OCI-LY7 (cell line): Measurements from ENCODE around the gene SLX4IP. TPM values are rescaled to one million over a fixed set of nuclear protein-coding genes. Genes with fewer than 3 reads are reported as not detected.
A peak's percentile ranks its signal among the peaks of the same experiment; 100 is the strongest.

Experiments
- BruUV-seq: library from RNA; stranded (reverse); fragments of 400-500 nt; replicated peaks from 2 replicates; lab custom pipeline; 2021; lab: Mats Ljungman, UMichigan
- CTCF ChIA-PET: fragments of 300-600 bp; sonication (Branson Sonifier 250); formaldehyde crosslinking; loops from one replicate; lab custom pipeline; 2022; ENCODE audit warnings: antibody characterized with exemption; ENCODE audit not compliant: unreplicated experiment; lab: Charles Lee
- POLR2A ChIA-PET: fragments of 300-600 bp; sonication (Branson Sonifier 250); formaldehyde crosslinking; loops from one replicate; lab custom pipeline; 2022; ENCODE audit warnings: antibody characterized with exemption; lab: Charles Lee
- DNase-seq: peaks from one replicate; pipeline ENCODE4 v3.0.0-alpha.2; 2015; ENCODE audit warnings: low spot score
- H2AFZ ChIP-seq: fragments of 200-600 bp; sonication (generic), shearing (Covaris generic); 2 replicates; pipeline ENCODE4 v1.6.1; 2014; ENCODE audit warnings: mild to moderate bottlenecking, antibody characterized with exemption, low read length, moderate library complexity
- H3K27ac ChIP-seq: fragments of 200-600 bp; sonication (generic); 2 replicates; pipeline ENCODE4 v1.5.1; 2014; ENCODE audit warnings: mixed run types, low read depth, mild to moderate bottlenecking, moderate library complexity, low read length, inconsistent platforms; ENCODE audit not compliant: poor library complexity, severe bottlenecking
- H3K36me3 ChIP-seq: fragments of 200-600 bp; sonication (generic); 2 replicates; pipeline ENCODE4 v1.6.1; 2014; ENCODE audit warnings: mild to moderate bottlenecking, antibody characterized with exemption, low read length, moderate library complexity, mixed read lengths; ENCODE audit not compliant: insufficient read depth
- H3K4me1 ChIP-seq: fragments of 200-600 bp; sonication (generic); 2 replicates; pipeline ENCODE4 v1.5.1; 2014; ENCODE audit warnings: mild to moderate bottlenecking, low read length; ENCODE audit not compliant: insufficient read depth, poor library complexity, severe bottlenecking
- H3K4me2 ChIP-seq: fragments of 200-600 bp; sonication (generic); 2 replicates; pipeline ENCODE4 v1.6.1; 2014; ENCODE audit warnings: mild to moderate bottlenecking, low read length
- H3K4me3 ChIP-seq: fragments of 200-600 bp; sonication (generic); 2 replicates; pipeline ENCODE4 v1.5.1; 2014; ENCODE audit warnings: mild to moderate bottlenecking, low read depth, low read length; ENCODE audit not compliant: poor library complexity, severe bottlenecking
- H3K79me2 ChIP-seq: fragments of 200-600 bp; sonication (generic); 2 replicates; pipeline ENCODE4 v1.6.1; 2016; ENCODE audit warnings: low read depth, mild to moderate bottlenecking, low read length, moderate library complexity, mixed read lengths; ENCODE audit not compliant: insufficient read depth
- H3K9me2 ChIP-seq: fragments of 200-600 bp; sonication (generic); 2 replicates; pipeline ENCODE4 v1.6.1; 2016; ENCODE audit warnings: mild to moderate bottlenecking, low read length, mixed read lengths; ENCODE audit not compliant: insufficient read depth
- H3K9me3 ChIP-seq: fragments of 200-600 bp; sonication (generic); 2 replicates; pipeline ENCODE4 v1.6.1; 2014; ENCODE audit warnings: mild to moderate bottlenecking, mixed run types, low read length, mixed read lengths
- H4K20me1 ChIP-seq: fragments of 200-600 bp; sonication (generic); 2 replicates; pipeline ENCODE4 v1.6.1; 2014; ENCODE audit warnings: mild to moderate bottlenecking, antibody characterized with exemption, low read length, moderate library complexity, mixed read lengths; ENCODE audit not compliant: insufficient read depth
- EZH2phosphoT487 ChIP-seq: fragments of 200-600 bp; sonication (generic); IDR thresholded peaks from 2 replicates; pipeline ENCODE4 v1.6.1; 2018; ENCODE audit warnings: low read depth, borderline replicate concordance, mild to moderate bottlenecking, mixed run types, antibody characterized with exemption, low read length, moderate library complexity, mixed read lengths
- intact Hi-C: fragments of 100-400 bp; cut with micrococcal nuclease; formaldehyde crosslinking; loops from one replicate; pipeline ENCODE4 v1.10.0; 2022; ENCODE audit not compliant: unreplicated experiment
- total RNA-seq, 2 experiments: library from RNA; depleted of rRNA in 1 of 2; stranded (reverse); fragments of >200 nt in 1 of 2; shearing (Covaris generic) in 1 of 2; gene quantifications; 2 replicates each; pipeline ENCODE4 v1.2.3, GENCODE V29; 2014 to 2022
- TF ChIP-seq, protein P1 (sequence below): fragments of 200-600 bp; sonication (generic); conservative IDR thresholded peaks from 2 replicates; pipeline ENCODE4 v1.5.1; 2014; ENCODE audit warnings: mild to moderate bottlenecking, antibody characterized with exemption, low read length, moderate library complexity, mixed read lengths

SLX4IP gene
- total RNA-seq, 2 experiments from 2014 or later: 4.1 to 9.2 TPM

DNA sequence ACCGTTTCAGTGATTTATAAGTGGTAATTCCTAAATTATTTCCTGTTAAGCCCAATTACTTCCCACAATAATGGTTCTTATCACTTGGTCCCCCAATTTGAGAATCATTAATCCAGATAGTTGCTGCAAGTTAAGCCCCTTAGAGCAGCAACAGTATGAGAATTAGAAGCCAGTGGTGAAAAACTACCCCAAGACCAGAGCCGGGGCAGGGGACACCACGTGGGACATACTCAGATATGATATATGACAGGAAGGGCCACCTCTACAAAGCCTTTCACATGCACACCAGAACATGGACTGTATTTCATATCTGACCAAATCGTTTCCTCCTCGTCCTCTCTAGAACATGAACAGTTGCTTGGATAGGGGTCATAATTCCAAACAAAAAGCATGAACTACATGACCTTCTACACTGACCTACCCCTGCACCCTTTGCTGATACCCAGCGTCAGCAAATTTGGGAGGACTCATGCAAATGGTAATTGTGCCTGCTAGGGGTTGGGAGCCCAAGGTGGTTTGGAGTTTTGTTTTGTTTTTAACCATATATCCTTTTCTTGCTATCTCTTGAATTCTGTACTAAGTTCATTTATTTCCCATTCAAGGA lies 234.8 kb downstream of the SLX4IP start:
- Histone ChIP-seq H3K9me2 (no peaks in the 10 kb centered on the region), H3K4me2 (peak overlapping the region; percentile 83), H3K79me2 (no peaks in the 10 kb centered on the region), H2AFZ (no peak overlapping the region; the same call in 1 of the 2 replicates), H4K20me1 (0 out of 2 replicates have a peak, but pooled peaks cover under 1% of the 10 kb centered on the region), H3K4me1 (peaks cover 36% of the 10 kb centered on the region), H3K9me3 (no peaks in the 10 kb centered on the region), H3K36me3 (no peaks in the 10 kb centered on the region), H3K4me3 (peak overlapping the region; percentile 31), H3K27ac (no peak overlapping the region)
- CTCF ChIA-PET: no interaction called here
- BruUV-seq: no TSS peak
- TF ChIP-seq EZH2phosphoT487: no peak
- TF ChIP-seq, protein P1, sequence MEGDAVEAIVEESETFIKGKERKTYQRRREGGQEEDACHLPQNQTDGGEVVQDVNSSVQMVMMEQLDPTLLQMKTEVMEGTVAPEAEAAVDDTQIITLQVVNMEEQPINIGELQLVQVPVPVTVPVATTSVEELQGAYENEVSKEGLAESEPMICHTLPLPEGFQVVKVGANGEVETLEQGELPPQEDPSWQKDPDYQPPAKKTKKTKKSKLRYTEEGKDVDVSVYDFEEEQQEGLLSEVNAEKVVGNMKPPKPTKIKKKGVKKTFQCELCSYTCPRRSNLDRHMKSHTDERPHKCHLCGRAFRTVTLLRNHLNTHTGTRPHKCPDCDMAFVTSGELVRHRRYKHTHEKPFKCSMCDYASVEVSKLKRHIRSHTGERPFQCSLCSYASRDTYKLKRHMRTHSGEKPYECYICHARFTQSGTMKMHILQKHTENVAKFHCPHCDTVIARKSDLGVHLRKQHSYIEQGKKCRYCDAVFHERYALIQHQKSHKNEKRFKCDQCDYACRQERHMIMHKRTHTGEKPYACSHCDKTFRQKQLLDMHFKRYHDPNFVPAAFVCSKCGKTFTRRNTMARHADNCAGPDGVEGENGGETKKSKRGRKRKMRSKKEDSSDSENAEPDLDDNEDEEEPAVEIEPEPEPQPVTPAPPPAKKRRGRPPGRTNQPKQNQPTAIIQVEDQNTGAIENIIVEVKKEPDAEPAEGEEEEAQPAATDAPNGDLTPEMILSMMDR: no peak
- POLR2A ChIA-PET: interaction anchor here (0.7 to 1.1 kb wide), 2 partner anchors 64 to 193 kb away, joined by 3 to 5 read pairs; no protein-coding TSS in a partner anchor
- DNase-seq: no peak
- intact Hi-C loops: loop anchor here (5.0 to 10.0 kb wide), 4 partner anchors 118 to 1055 kb away; partner anchors contain the start of gene ANKEF1

DNA sequence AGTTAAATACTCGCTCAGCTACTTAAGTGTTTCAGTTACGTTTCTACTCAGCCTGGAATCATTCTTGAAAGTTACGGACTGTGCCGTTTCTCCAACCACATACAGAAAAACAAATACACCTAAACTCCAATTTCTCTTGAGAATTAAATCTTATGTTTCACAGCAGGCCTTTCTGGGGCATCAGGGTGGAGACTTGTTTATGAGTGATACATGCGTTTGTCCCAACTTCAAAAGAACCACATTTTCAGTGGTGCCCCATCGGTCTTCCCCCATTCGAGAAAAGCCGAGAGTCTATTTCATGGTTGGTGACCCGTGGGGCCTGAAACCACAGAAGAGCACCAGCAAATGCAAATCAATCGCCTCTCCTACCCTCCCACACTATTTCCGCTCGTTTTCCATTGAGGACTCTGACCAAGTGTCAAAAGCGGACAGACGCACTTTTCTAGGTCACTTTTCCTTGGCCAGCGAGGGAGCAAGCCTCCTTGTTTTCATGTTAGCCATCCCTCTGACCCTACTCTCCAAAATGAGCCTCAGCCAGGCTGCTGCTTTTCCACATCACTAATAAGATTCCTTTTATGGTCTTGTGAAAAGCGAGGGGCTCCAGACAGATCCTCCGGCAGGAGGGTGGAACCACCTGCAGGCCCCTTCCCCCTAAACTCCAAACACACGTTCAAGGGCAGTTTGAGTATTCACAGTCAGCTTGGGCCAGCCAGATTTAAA lies 235.6 kb downstream of the SLX4IP start:
- no peak overlapping the region for H3K27ac ChIP-seq
- peak overlapping the region; percentile 28; the same call in 1 of the 2 replicates for H2AFZ ChIP-seq
- intact Hi-C loops: loop anchor here (5.0 to 10.0 kb wide), 4 partner anchors 118 to 1056 kb away; partner anchors contain the start of gene ANKEF1
- TF ChIP-seq, protein P1: no peak
- no peak for TF ChIP-seq EZH2phosphoT487
- H3K4me2 ChIP-seq: peak overlapping the region; percentile 83
- peak overlapping the region; percentile 31 for H3K4me3 ChIP-seq
- ChIA-PET POLR2A (interaction anchor here (1.1 kb wide), 1 partner anchor 65 kb away, joined by 3 read pairs; no protein-coding TSS in a partner anchor), CTCF (no interaction called here)
- peaks cover 40% of the 10 kb centered on the region for H3K4me1 ChIP-seq
- no peaks in the 10 kb centered on the region for H3K36me3 ChIP-seq
- no TSS peak for BruUV-seq
- no peaks in the 10 kb centered on the region for H3K79me2 ChIP-seq
- H3K9me3 ChIP-seq: no peaks in the 10 kb centered on the region
- no peaks in the 10 kb centered on the region for H3K9me2 ChIP-seq
- DNase-seq: peak; percentile 57
- H4K20me1 ChIP-seq: 0 out of 2 replicates have a peak, but pooled peaks cover 3% of the 10 kb centered on the region
